Memory B cell (primary cell): ENCODE results near the gene CREB3L1.

Experiments
- ATAC-seq: fragments of 150-1000 bp; cut with Tn5 transposase; 2 replicates; pipeline ENCODE4 v1.10.0; 2021; ENCODE audit warnings: low read depth, mild to moderate bottlenecking, moderate library complexity
- DNase-seq, 2 donors: peaks; one replicate each; pipeline ENCODE4 v3.0.0; 2022; ENCODE audit warnings: low spot score in 2 of 2
- H3K27ac Mint-ChIP-seq: one replicate; pipeline ENCODE4 v1.8.0; 2022; ENCODE audit warnings: mild to moderate bottlenecking, moderate library complexity, mixed read lengths
- H3K27me3 Mint-ChIP-seq: one replicate; pipeline ENCODE4 v1.8.0; 2022; ENCODE audit warnings: mixed read lengths
- H3K36me3 Mint-ChIP-seq: one replicate; pipeline ENCODE4 v1.8.0; 2022; ENCODE audit warnings: mild to moderate bottlenecking, mixed read lengths
- H3K4me1 Mint-ChIP-seq: one replicate; pipeline ENCODE4 v1.8.0; 2022; ENCODE audit warnings: mixed read lengths
- H3K4me3 Mint-ChIP-seq: one replicate; pipeline ENCODE4 v1.8.0; 2022; ENCODE audit warnings: mild to moderate bottlenecking, moderate library complexity, mixed read lengths
- H3K9me3 Mint-ChIP-seq: one replicate; pipeline ENCODE4 v1.8.0; 2022; ENCODE audit warnings: mixed read lengths

The CREB3L1 gene

DNA sequence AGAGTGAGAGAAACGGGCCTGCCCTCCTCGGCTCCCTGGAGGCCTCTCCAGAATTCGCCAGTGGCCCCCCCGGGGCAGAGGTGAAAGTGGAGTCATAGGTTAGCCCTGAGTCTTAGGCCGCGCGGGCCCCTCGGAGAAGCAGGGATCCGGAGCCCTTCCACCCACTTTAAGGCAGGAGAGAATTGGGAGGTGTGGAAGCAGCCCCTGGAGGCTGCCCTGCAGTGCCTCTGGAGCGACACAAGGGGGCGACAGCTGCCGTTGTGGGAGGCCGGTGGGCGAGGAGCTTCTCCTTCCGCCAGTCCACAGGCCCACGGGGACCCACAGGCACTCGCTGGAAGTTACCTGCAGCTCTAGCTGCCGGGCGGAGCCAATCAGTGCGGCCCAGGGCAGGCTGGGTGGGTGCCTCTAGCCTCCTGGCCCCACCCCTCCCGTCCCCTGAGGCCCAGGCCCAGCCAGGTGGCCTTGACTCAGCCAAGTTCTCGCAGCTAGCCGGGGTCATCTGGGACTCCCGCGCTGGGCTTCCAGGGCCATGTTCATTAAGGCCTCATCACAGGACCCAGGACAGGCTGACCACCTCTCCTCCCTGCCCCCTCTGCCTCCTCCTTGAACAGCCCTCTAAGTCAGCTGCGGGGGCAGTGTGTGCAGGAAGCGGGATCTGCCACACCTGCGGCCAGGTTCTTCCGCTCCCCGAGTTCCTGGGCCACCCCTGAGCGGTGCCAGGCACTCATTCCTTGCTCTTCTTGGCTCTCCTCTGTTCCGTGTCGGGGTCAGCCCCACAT lies 74.8 kb downstream of the CREB3L1 start:
- ATAC-seq (no peak), DNase-seq (no peak)
- Mint-ChIP-seq H3K4me3 (no peak overlapping the region), H3K36me3 (peaks cover 3% of the 10 kb centered on the region), H3K27ac (no peak overlapping the region), H3K27me3 (no peaks in the 10 kb centered on the region), H3K9me3 (no peaks in the 10 kb centered on the region), H3K4me1 (peaks cover 25% of the 10 kb centered on the region)

DNA sequence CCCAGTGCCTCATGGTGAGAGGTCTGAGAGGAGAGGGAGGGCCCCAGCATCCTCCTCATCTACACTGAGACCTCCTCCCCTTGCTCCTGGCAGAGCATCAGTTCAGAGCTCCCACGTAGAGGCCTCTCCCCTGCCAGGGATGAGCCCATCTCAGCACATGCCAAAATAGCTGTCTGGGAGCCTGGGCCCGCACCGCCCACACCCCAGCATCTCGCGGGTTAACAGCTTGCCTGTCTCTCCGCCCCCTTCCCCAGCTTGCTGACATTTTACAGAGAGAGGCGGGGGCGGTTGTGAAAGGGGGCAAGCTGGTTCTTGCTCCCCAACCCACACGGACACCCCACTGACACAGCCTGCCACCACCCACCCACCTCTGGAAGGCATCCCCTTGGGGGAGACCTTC lies 76.2 kb downstream of the CREB3L1 start:
- Mint-ChIP-seq H3K4me3 (no peak overlapping the region), H3K4me1 (peaks cover 22% of the 10 kb centered on the region), H3K27ac (no peak overlapping the region), H3K27me3 (no peaks in the 10 kb centered on the region), H3K36me3 (peaks cover 3% of the 10 kb centered on the region), H3K9me3 (no peaks in the 10 kb centered on the region)
- ATAC-seq (no peak), DNase-seq (no peak)

DNA sequence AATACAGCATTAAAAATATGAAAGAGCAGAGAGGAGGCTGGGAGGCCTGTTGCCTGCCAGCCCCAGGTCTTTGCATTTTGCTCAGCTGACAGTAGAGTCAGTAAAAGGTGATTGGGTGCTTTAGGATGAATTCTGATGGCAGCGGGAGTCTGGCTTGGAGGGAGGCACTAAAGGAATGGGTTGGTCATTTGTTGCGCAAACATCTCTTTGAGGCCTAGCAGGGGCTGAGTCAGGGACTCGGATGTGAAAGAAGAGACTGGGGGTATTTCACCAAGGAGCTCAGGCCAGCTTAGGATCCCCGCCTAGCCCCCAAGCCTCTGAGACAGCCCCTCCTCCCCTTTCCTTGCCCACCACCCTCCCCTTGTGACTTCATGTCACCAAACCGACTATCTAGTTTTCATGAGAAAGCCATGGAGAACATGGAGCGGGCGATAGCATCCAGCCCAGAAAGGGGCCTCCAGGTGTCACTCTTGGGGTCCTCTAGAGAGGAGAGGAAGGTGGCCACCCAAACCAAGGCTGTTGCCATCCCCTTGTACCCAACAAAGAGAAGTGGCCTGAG lies 79.5 kb downstream of the CREB3L1 start:
- Mint-ChIP-seq H3K4me3 (no peak overlapping the region), H3K36me3 (peaks cover 3% of the 10 kb centered on the region), H3K27ac (no peak overlapping the region), H3K27me3 (no peaks in the 10 kb centered on the region), H3K4me1 (peaks cover 22% of the 10 kb centered on the region), H3K9me3 (no peaks in the 10 kb centered on the region)
- no peak for ATAC-seq
- DNase-seq, result no peak

DNA sequence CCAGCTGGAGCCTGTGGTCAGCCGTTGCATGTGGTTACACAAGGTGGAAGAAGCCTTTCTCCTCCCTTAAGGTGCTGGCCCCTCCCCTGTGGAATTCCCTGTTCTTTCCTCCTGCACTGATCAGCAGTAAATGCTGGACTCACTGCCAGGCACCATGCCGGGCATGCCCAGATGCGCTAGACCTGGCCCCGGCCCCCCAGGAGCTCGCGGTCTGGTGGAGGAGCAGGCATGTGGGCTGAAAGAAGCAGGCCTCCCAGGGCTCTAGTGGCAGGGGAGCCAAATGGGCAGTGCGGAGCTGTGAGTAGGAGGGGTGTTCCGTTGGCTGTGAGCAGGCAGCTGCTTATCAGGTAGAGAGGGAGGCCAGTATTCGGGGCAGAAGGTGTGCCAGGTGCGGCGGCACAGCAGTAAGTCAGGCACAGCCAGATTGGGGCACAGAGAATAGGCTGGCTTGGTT lies 80.0 kb downstream of the CREB3L1 start:
- peak overlapping the region; percentile 51 for H3K27ac Mint-ChIP-seq

DNA sequence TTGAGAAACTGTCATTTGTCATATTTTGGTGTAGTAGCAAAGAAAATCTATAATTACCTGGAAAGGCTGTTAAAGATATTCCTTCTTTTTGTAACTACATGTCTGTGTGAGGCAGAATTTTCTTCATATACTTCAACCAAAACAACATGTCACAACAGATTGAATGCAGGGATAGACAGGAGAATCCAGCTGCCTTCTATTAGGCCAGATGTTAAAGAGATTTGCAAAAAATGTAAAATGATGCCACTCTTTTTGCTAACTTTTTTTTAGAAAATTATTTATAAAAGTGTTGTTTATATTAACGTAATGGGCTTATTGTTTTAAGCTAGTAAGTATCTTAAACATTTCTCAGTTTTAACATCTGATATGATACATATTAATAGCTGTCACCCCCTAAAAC lies 82.5 kb downstream of the CREB3L1 start:
- Mint-ChIP-seq H3K4me1 (peaks cover 23% of the 10 kb centered on the region), H3K36me3 (no peaks in the 10 kb centered on the region), H3K27ac (no peak overlapping the region), H3K4me3 (no peak overlapping the region), H3K9me3 (no peaks in the 10 kb centered on the region), H3K27me3 (no peaks in the 10 kb centered on the region)
- ATAC-seq (no peak), DNase-seq (no peak)

More for the DNA sequence above, 80.0 kb downstream of the CREB3L1 start:
- Mint-ChIP-seq H3K4me1 (peaks cover 22% of the 10 kb centered on the region), H3K27me3 (no peaks in the 10 kb centered on the region), H3K36me3 (peaks cover 3% of the 10 kb centered on the region), H3K4me3 (no peak overlapping the region), H3K9me3 (no peaks in the 10 kb centered on the region)
- DNase-seq (no peak), ATAC-seq (no peak)

DNA sequence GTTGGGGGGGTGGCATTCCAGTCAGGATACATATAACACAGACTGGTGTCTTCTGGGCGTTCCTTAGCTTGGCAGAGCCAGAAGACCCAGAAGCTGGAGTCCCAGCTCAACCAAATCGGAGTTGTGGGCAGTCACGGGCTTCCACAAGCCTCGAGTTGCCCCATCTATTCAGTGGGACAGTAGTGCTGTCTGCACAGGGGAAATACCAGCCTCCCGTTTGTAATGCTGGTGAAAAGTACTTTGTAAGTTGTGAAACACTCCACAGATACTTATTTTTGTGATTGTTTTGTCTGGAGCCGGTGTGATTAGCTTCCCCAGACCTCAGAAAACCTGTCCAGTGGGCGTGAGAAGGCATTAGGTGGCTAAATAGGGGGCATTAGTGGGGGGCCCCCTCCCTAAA lies 83.4 kb downstream of the CREB3L1 start:
- peak; percentile 29 for ATAC-seq
- peak overlapping the region; percentile 74 for H3K4me3 Mint-ChIP-seq
- H3K9me3 Mint-ChIP-seq, result no peaks in the 10 kb centered on the region
- DNase-seq, result no peak
- peak overlapping the region; percentile 56 for H3K27ac Mint-ChIP-seq
- no peaks in the 10 kb centered on the region for H3K27me3 Mint-ChIP-seq
- peaks cover 23% of the 10 kb centered on the region for H3K4me1 Mint-ChIP-seq
- no peaks in the 10 kb centered on the region for H3K36me3 Mint-ChIP-seq

DNA sequence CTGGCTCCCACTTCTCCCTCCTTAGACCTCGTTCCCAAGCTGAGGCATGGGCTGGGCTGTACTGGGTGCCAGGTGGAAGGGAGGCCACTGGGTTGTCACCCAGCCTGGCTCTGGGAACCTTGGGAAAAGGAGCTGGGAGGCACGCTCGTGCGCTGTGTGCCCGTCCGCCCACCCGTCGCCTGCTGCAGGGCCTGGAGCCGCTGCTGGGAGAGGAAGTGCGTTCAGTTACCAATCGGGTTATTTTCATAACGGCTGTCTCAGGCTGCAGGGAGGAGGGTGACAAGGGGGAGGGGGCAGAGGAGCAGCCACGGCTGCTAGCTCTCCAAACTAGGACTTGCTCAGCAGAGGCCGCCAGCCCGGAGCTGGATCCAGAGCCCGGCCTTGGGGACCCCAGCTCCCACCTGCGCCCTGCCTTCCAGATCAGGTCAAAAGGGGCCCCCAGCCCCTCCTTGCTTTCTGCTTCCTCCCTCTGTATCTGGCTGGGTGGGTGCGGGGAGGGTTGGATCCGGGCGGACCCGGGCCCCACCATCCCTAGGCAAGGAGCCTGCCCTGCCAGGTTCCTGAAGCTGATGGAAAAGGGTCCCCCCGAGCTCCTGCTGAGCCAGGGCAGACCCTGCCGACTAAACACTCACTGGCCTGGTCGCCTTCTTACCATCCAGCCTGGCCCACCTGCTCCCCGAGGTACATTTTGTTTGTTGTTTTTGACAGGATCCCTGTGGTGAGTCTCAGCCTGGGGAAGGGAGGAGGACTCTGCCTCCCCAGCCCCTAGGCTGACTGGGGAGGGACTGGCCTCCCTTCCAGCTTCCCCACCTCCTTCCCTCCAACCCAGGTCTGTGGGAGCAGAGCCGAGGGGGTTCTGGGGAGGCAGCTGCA lies 84.1 kb downstream of the CREB3L1 start:
- Mint-ChIP-seq H3K27me3 (no peaks in the 10 kb centered on the region), H3K4me1 (peaks cover 23% of the 10 kb centered on the region), H3K27ac (peak overlapping the region; percentile 56), H3K9me3 (no peaks in the 10 kb centered on the region), H3K4me3 (peak overlapping the region; percentile 74), H3K36me3 (no peaks in the 10 kb centered on the region)
- DNase-seq (peak in 1 of 2 donors; percentile 49), ATAC-seq (peak; percentile 96)

DNA sequence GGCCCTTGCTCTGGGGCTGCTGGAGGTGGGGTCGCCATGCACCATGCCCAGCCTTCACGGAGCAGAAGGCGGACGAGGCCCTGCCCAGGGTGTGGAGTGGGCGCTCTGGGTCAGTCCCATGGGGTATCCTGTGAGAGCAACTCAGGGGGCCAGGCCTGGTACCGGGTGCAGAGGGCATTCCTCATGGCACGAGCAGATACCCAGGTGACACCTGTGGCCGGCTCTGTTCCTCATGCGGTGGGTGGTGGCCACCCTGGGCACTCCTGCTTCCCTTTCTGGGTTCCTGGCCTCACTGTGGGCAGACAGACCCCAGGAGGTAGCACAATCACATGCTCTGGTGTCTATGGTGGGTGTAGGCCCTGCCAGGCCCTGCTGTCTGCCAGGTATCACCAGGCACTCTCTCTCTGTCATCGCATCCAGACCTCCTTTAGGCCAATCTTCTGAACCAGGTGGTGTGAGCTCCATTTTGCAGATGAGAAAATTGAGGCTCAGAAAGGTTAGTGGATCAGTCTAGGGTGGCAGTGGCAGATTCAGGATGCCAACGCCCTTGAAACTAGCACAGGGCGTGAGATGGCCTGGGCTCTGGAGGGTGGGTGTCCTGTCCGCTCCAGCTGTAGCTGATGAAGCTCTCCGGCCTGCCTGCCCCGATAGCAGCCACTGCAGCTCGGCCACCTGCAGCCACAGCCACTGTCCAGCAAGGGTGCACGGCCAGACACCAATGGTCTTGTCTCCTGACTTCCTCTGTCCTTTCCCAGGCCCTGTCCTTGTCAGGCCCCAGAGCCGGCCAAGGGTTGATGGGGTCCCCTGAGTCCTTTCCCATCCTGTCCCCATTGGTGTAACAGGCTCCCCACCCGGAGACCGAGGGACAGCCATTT lies 84.9 kb downstream of the CREB3L1 start:
- H3K27me3 Mint-ChIP-seq, result no peaks in the 10 kb centered on the region
- peak overlapping the region; percentile 11 for H3K4me3 Mint-ChIP-seq
- DNase-seq (no peak), ATAC-seq (no peak)
- no peaks in the 10 kb centered on the region for H3K36me3 Mint-ChIP-seq
- no peaks in the 10 kb centered on the region for H3K9me3 Mint-ChIP-seq
- no peak overlapping the region for H3K27ac Mint-ChIP-seq
- peaks cover 21% of the 10 kb centered on the region for H3K4me1 Mint-ChIP-seq

DNA sequence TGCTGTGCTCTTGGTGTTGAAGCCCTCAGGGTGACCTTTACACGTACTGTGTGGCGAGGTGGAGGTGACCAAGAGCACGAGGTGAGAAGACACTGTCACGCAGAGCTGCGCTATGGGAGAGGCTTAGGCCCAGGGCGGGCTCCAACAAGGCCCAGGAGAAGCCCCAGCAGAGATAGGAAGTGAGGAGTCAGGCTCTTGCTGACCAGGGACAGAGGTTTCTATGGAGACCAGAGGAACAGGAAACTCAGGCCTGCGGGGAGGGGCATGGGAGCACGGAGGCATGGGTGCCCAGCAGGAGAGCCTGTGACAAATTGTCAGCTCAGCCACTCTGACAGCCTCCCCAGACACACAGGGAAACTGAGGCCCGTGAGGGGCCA lies 85.6 kb downstream of the CREB3L1 start:
- peaks cover 17% of the 10 kb centered on the region for H3K4me1 Mint-ChIP-seq
- ATAC-seq, result no peak
- no peaks in the 10 kb centered on the region for H3K9me3 Mint-ChIP-seq
- H3K4me3 Mint-ChIP-seq, result no peak overlapping the region
- H3K36me3 Mint-ChIP-seq, result no peaks in the 10 kb centered on the region
- DNase-seq, result no peak
- no peaks in the 10 kb centered on the region for H3K27me3 Mint-ChIP-seq
- no peak overlapping the region for H3K27ac Mint-ChIP-seq

DNA sequence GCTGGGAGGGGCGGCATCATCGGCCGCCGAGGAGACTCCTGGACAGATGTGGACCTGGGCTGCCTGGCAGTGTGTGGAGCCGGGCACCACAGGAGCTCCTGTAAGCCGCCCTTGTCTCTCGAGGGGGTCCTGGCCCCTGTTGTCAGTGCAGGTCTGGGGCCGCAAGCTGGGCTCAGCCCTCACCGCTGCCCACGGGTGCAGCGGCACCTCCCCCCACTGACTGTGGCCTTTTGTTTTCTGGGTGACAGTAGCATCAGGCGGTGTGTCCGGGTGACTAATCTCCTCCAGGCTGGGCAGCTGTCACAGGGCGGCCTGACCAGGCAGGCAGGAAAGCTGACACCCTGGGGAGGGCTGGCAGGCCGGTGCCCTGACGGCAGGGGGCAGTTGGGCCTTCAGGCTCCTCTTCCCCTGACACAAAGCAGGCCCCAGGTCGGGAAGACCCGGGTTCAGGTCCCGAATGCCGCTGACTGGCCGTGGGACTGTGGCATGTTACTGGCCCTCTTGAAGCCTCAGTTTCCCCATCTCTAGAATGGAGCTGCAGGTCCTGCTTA lies 86.1 kb downstream of the CREB3L1 start:
- DNase-seq, result no peak
- Mint-ChIP-seq H3K9me3 (no peaks in the 10 kb centered on the region), H3K27ac (no peak overlapping the region), H3K27me3 (no peaks in the 10 kb centered on the region), H3K4me1 (peaks cover 17% of the 10 kb centered on the region), H3K4me3 (no peak overlapping the region), H3K36me3 (no peaks in the 10 kb centered on the region)
- no peak for ATAC-seq

DNA sequence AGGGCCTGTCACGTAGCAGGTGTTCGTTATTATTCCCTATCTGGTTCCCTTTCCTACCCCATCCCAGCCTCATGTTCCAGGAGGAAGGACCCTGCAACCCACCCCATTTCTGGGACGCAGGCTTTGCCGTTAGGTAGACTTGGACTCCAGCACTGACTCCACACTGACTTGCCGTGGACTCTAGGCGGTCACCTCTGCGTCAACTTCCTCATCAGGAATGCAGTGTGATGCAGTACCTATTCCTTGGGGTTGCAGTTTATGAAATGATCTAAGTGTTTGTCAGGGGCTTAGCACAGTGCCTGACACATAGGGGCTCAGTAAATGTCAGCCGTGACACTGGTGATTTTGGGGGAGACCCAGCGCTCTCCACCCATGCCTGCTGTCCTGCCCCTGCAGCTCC lies 86.6 kb downstream of the CREB3L1 start:
- no peak overlapping the region for H3K4me3 Mint-ChIP-seq
- DNase-seq, result no peak
- H3K36me3 Mint-ChIP-seq, result no peaks in the 10 kb centered on the region
- H3K27me3 Mint-ChIP-seq, result no peaks in the 10 kb centered on the region
- peaks cover 17% of the 10 kb centered on the region for H3K4me1 Mint-ChIP-seq
- ATAC-seq, result no peak
- no peaks in the 10 kb centered on the region for H3K9me3 Mint-ChIP-seq
- no peak overlapping the region for H3K27ac Mint-ChIP-seq

DNA sequence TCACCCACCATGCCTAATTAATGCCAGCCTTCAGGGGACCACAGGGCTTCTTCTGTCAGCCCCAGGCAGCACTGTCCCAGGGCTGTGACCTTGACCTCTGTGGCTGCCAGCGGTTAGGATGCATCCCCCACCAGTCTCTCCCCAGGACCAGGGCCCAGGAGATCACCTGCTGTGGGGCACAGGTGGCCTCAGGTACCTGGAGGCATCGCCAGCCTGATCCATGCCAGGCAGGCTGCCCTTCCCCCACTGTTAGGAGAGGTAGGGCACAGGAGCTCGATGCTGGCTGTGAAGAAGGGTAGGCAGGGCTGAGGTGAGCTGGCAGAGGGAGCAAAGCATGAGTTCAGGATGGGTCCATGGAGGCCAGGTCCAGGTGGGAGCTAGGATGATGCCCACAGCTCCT lies 87.3 kb downstream of the CREB3L1 start:
- Mint-ChIP-seq H3K36me3 (no peaks in the 10 kb centered on the region), H3K27me3 (no peaks in the 10 kb centered on the region), H3K4me1 (peaks cover 17% of the 10 kb centered on the region), H3K27ac (no peak overlapping the region), H3K9me3 (no peaks in the 10 kb centered on the region), H3K4me3 (no peak overlapping the region)
- ATAC-seq (no peak), DNase-seq (no peak)

DNA sequence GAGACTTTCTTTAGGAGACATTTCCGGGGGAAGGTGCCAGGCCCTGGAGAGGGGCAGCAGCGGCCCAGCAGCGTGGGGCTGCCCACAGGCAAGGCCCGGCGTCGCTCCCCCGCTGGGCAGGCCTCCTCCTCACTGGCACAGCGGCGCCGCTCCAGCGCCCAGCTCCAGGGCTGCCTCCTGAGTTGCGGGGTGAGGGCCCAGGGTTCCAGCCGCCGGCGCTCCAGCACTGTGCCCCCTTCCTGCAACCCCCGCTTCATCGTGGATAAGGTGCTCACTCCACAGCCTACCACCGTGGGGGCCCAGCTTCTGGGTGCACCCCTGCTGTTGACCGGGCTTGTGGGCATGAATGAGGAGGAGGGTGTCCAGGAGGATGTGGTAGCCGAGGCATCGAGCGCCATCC lies 88.8 kb downstream of the CREB3L1 start:
- no peaks in the 10 kb centered on the region for H3K27me3 Mint-ChIP-seq
- H3K4me1 Mint-ChIP-seq, result peaks cover 11% of the 10 kb centered on the region
- DNase-seq (no peak), ATAC-seq (no peak)
- no peaks in the 10 kb centered on the region for H3K36me3 Mint-ChIP-seq
- H3K27ac Mint-ChIP-seq, result no peak overlapping the region
- H3K9me3 Mint-ChIP-seq, result no peaks in the 10 kb centered on the region
- H3K4me3 Mint-ChIP-seq, result no peak overlapping the region
